ENCODE data around the gene RAB31. TPM values are rescaled to one million over a fixed set of nuclear protein-coding genes. Genes with fewer than 3 reads are reported as not detected.
A peak's percentile ranks its signal among the peaks of the same experiment; 100 is the strongest.

Gene RAB31
- polyA plus RNA-seq, 1 experiment, result 37.2 TPM

GRCh38 chr18:9719421-9719981 is 11.4 kb downstream of the RAB31 start:
- ChIA-PET POLR2A (no interaction called here), CTCF (no interaction called here)
- TF ChIP-seq CTCF (IDR thresholded peaks at IDR 0.05; ENCODE audit: insufficient read depth, low read depth, low read length), result no peak
- no peak overlapping the region for H3K4me3 ChIP-seq (ENCODE audit: low read depth, low read length)
- 0 out of 2 replicates have a peak, but pooled peaks cover 2% of the 10 kb centered on the region for H3K36me3 ChIP-seq (ENCODE audit: control insufficient read depth, insufficient read depth, low read length)
- H3K27me3 ChIP-seq (ENCODE audit: control insufficient read depth, insufficient read depth, low read length), result no peaks in the 10 kb centered on the region
- peak; percentile 50 for DNase-seq (ENCODE audit: low read depth)

- no peak for DNase-seq (ENCODE audit: low read depth)
- CTCF ChIA-PET, result no interaction called here
- Histone ChIP-seq H3K4me3 (ENCODE audit: low read depth, low read length) (no peak overlapping the region), H3K36me3 (ENCODE audit: control insufficient read depth, insufficient read depth, low read length) (peaks cover 4% of the 10 kb centered on the region; the same call in 1 of the 2 replicates), H3K27me3 (ENCODE audit: control insufficient read depth, insufficient read depth, low read length) (no peaks in the 10 kb centered on the region)
- POLR2A ChIA-PET, result no interaction called here
- no peak for TF ChIP-seq CTCF (IDR thresholded peaks at IDR 0.05; ENCODE audit: insufficient read depth, low read depth, low read length)
Observed at GRCh38 chr18:9720327-9720726, 12.2 kb downstream of the RAB31 start.

GRCh38 chr18:9721893-9722550 is 13.9 kb downstream of the RAB31 start:
- ChIA-PET CTCF (interaction anchor here (0.7 to 1.5 kb wide), 2 partner anchors 15 to 123 kb away, joined by 3 read pairs; no protein-coding TSS in a partner anchor), POLR2A (no interaction called here)
- no peak for DNase-seq (ENCODE audit: low read depth)
- H3K4me3 ChIP-seq (ENCODE audit: low read depth, low read length), result no peak overlapping the region
- no peak for TF ChIP-seq CTCF (IDR thresholded peaks at IDR 0.05; ENCODE audit: insufficient read depth, low read depth, low read length)
- H3K27me3 ChIP-seq (ENCODE audit: control insufficient read depth, insufficient read depth, low read length), result no peaks in the 10 kb centered on the region
- peaks cover 4% of the 10 kb centered on the region; the same call in 1 of the 2 replicates for H3K36me3 ChIP-seq (ENCODE audit: control insufficient read depth, insufficient read depth, low read length)

- ChIA-PET CTCF (interaction anchor here (0.7 to 1.5 kb wide), 2 partner anchors 14 to 124 kb away, joined by 3 read pairs; no protein-coding TSS in a partner anchor), POLR2A (no interaction called here)
- no peak for DNase-seq (ENCODE audit: low read depth)
- TF ChIP-seq CTCF (IDR thresholded peaks at IDR 0.05; ENCODE audit: insufficient read depth, low read depth, low read length), result no peak
- no peaks in the 10 kb centered on the region for H3K27me3 ChIP-seq (ENCODE audit: control insufficient read depth, insufficient read depth, low read length)
- H3K4me3 ChIP-seq (ENCODE audit: low read depth, low read length), result no peak overlapping the region
- peaks cover 4% of the 10 kb centered on the region; the same call in 1 of the 2 replicates for H3K36me3 ChIP-seq (ENCODE audit: control insufficient read depth, insufficient read depth, low read length)
Observed at GRCh38 chr18:9722691-9723090, 14.6 kb downstream of the RAB31 start.

GRCh38 chr18:9724797-9725585 is 16.9 kb downstream of the RAB31 start:
- Histone ChIP-seq H3K4me3 (ENCODE audit: low read depth, low read length) (no peak overlapping the region), H3K27me3 (ENCODE audit: control insufficient read depth, insufficient read depth, low read length) (no peaks in the 10 kb centered on the region), H3K36me3 (ENCODE audit: control insufficient read depth, insufficient read depth, low read length) (peaks cover 4% of the 10 kb centered on the region; the same call in 1 of the 2 replicates)
- CTCF ChIA-PET, result no interaction called here
- no peak for TF ChIP-seq CTCF (IDR thresholded peaks at IDR 0.05; ENCODE audit: insufficient read depth, low read depth, low read length)
- DNase-seq (ENCODE audit: low read depth), result no peak
- POLR2A ChIA-PET, result no interaction called here
